Naive thymus-derived CD4-positive, alpha-beta T cell (primary cell): ENCODE results near the gene DDI2. TPM values are rescaled to one million over a fixed set of nuclear protein-coding genes. Genes with fewer than 3 reads are reported as not detected.
A peak's percentile ranks its signal among the peaks of the same experiment; 100 is the strongest.

Experiments
- ATAC-seq: fragments of 150-1000 bp; cut with Tn5 transposase; 2 replicates; pipeline ENCODE4 v1.10.0; 2021; ENCODE audit warnings: mild to moderate bottlenecking, moderate library complexity
- CTCF ChIA-PET: fragments of 350-600 bp; sonication (Branson Sonifier 250); formaldehyde crosslinking; loops from one replicate; lab custom pipeline; 2021; ENCODE audit warnings: antibody characterized with exemption; lab: Charles Lee
- POLR2A ChIA-PET: fragments of 350-600 bp; sonication (Branson Sonifier 250); formaldehyde crosslinking; loops from one replicate; lab custom pipeline; 2021; ENCODE audit warnings: antibody characterized with exemption, inconsistent platforms; lab: Charles Lee
- DNase-seq, 9 donors: peaks; one replicate each; pipeline versions ENCODE4 v3.0.0 to v3.0.0-alpha.2; 2020 to 2022; ENCODE audit warnings: mixed read lengths in 1 of 9
- H3K27ac ChIP-seq: one replicate; pipeline ENCODE4 v1.7.0; 2013; ENCODE audit warnings: mild to moderate bottlenecking, low read depth, low read length, moderate library complexity
- H3K27me3 ChIP-seq, 2 donors: one replicate each; pipeline ENCODE4 v1.7.0; 2013; ENCODE audit warnings: low read length in 2 of 2, mild to moderate bottlenecking in 2 of 2, moderate library complexity in 2 of 2; ENCODE audit not compliant: control insufficient read depth in 2 of 2, insufficient read depth in 2 of 2
- H3K36me3 ChIP-seq, 3 experiments: 1 replicate in 2 of 3; 2 replicates in 1 of 3; pipeline ENCODE4 v1.7.0; 2013; ENCODE audit warnings: low read length in 3 of 3, mild to moderate bottlenecking in 3 of 3, moderate library complexity in 1 of 3; ENCODE audit not compliant: insufficient read depth in 3 of 3, control insufficient read depth in 2 of 3
- H3K4me1 ChIP-seq, 2 donors: one replicate each; pipeline ENCODE4 v1.7.0; 2013; ENCODE audit warnings: low read length in 2 of 2, mild to moderate bottlenecking in 2 of 2, moderate library complexity in 1 of 2; ENCODE audit not compliant: control insufficient read depth in 2 of 2, insufficient read depth in 2 of 2
- H3K4me3 ChIP-seq: 2 replicates; pipeline ENCODE4 v1.7.0; 2013; ENCODE audit warnings: mild to moderate bottlenecking, low read length
- H3K9me3 ChIP-seq, 3 experiments: 1 replicate in 2 of 3; 2 replicates in 1 of 3; pipeline ENCODE4 v1.7.0; 2013; ENCODE audit warnings: low read length in 3 of 3; ENCODE audit not compliant: control insufficient read depth in 2 of 3
- H3K27ac Mint-ChIP-seq, 9 donors: one replicate each; pipeline ENCODE4 v1.8.0; 2020 to 2022; ENCODE audit warnings: mixed read lengths in 9 of 9, mild to moderate bottlenecking in 8 of 9, moderate library complexity in 5 of 9, inconsistent platforms in 2 of 9
- H3K27me3 Mint-ChIP-seq, 5 donors: one replicate each; pipeline ENCODE4 v1.8.0; 2021 to 2022; ENCODE audit warnings: mixed read lengths in 5 of 5, mild to moderate bottlenecking in 1 of 5
- H3K36me3 Mint-ChIP-seq, 5 donors: one replicate each; pipeline ENCODE4 v1.8.0; 2020 to 2022; ENCODE audit warnings: mixed read lengths in 5 of 5, mild to moderate bottlenecking in 3 of 5, inconsistent platforms in 1 of 5
- H3K4me1 Mint-ChIP-seq, 7 donors: one replicate each; pipeline ENCODE4 v1.8.0; 2020 to 2022; ENCODE audit warnings: mixed read lengths in 7 of 7, mild to moderate bottlenecking in 3 of 7, inconsistent platforms in 1 of 7
- H3K4me3 Mint-ChIP-seq, 10 donors: one replicate each; pipeline ENCODE4 v1.8.0; 2020 to 2022; ENCODE audit warnings: mild to moderate bottlenecking in 10 of 10, mixed read lengths in 10 of 10, moderate library complexity in 6 of 10, inconsistent platforms in 2 of 10
- H3K9me3 Mint-ChIP-seq, 11 donors: one replicate each; pipeline ENCODE4 v1.8.0; 2020 to 2022; ENCODE audit warnings: mixed read lengths in 11 of 11, mild to moderate bottlenecking in 4 of 11, inconsistent platforms in 1 of 11, moderate library complexity in 1 of 11
- intact Hi-C, 2 donors: fragments of 100-400 bp; cut with micrococcal nuclease; formaldehyde crosslinking; loops; one replicate each; pipeline ENCODE4 v1.15.1; 2023
- polyA plus RNA-seq, 2 donors: library from polyadenylated mRNA; unstranded; fragments of 300-500 nt; fragmentation: Illumina TruSeq; gene quantifications; one replicate each; pipeline ENCODE4 v1.2.3, GENCODE V29; 2021
- total RNA-seq, 6 experiments: library from RNA in 5 of 6; stranded (reverse) in 5 of 6; gene quantifications; 1 replicate in 5 of 6; 2 replicates in 1 of 6; pipeline ENCODE4 v1.2.3 and lab custom pipeline; 2021 to 2026

DDI2 gene
- total and polyA plus RNA-seq, 7 experiments from 2014 or later: 3.2 to 46.8 (median 31.0) TPM

DNA sequence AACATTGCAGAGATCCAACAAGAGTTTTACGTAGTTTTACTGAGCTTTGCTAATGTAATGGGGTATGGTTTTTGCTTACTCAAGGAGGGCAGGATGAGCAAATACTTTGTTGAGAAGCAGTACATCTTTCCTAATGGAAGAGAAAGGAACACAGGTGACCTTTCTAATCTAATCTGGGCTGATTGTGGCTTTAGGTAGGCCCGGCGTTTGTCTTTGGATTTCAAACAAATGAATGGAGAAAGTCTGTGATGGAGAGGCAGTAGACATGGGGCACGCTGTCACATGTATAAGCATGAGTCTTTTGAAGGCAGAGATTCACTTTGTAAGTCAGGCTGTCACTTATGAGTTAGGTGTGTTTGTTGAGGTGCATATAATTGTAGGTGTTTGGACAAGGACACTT is 68.6 kb downstream of the DDI2 start:
- peaks cover 0 to 1% (median 0%) of the 10 kb centered on the region in 11 donors for H3K9me3 Mint-ChIP-seq
- no peaks in the 10 kb centered on the region for H3K27me3 Mint-ChIP-seq
- H3K36me3 ChIP-seq: peaks cover 0 to 5% (median 0%) of the 10 kb centered on the region in 3 experiments
- POLR2A ChIA-PET: interaction anchor here (0.8 to 4.0 kb wide), 6 partner anchors 11 to 107 kb away, joined by 3 to 26 read pairs (median 4); partner anchors contain the start of gene DDI2
- H3K36me3 Mint-ChIP-seq: peaks cover 0 to 18% (median 8%) of the 10 kb centered on the region in 5 donors
- intact Hi-C loops: loop anchor here (1.0 to 5.0 kb wide), 3 partner anchors 11 to 160 kb away; partner anchors contain the start of gene DNAJC16 (in 1 of the 2)
- H3K27ac Mint-ChIP-seq: peak overlapping the region; percentile 45 to 98 (median 95)
- H3K9me3 ChIP-seq: no peaks in the 10 kb centered on the region
- peak overlapping the region; percentile 77 for H3K27ac ChIP-seq
- no peaks in the 10 kb centered on the region for H3K27me3 ChIP-seq
- H3K4me1 ChIP-seq: peaks cover 17% of the 10 kb centered on the region in 2 donors
- DNase-seq: peak in 3 of 9 donors; percentile 6 to 19 (median 8)
- peaks cover 29 to 49% (median 33%) of the 10 kb centered on the region in 7 donors for H3K4me1 Mint-ChIP-seq
- ATAC-seq: no peak
- H3K4me3 Mint-ChIP-seq: peak overlapping the region; percentile 90 to 96 (median 94)
- CTCF ChIA-PET: no interaction called here
- H3K4me3 ChIP-seq: no peak overlapping the region

DNA sequence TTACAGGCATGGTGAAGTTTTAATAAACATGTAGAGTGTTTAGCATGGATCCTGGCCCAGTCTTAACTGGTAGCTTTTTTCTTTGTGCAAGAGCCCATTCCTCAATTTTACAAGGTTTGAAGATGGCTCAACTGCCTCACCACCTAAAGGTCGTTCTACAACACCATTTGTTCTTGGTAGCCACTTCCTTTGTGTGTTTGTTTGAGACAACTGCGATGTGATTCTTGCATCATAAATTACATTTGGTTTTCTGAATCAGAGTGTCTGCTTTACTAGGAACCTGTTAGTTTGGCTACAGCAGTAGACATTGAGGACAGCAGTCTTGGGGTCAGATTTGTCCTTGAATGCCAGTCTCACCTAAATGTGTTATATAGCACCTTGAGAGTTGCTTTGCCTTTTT is 70.2 kb downstream of the DDI2 start:
- peaks cover 0 to 18% (median 8%) of the 10 kb centered on the region in 5 donors for H3K36me3 Mint-ChIP-seq
- peaks cover 29 to 63% (median 40%) of the 10 kb centered on the region in 7 donors for H3K4me1 Mint-ChIP-seq
- peaks cover 0 to 1% (median 0%) of the 10 kb centered on the region in 11 donors for H3K9me3 Mint-ChIP-seq
- ChIA-PET POLR2A (interaction anchor here (4.0 kb wide), 1 partner anchor 10 kb away, joined by 26 read pairs; no protein-coding TSS in a partner anchor), CTCF (no interaction called here)
- DNase-seq (no peak), ATAC-seq (no peak)
- Histone ChIP-seq H3K4me1 (peaks cover 17% of the 10 kb centered on the region in 2 donors), H3K9me3 (no peaks in the 10 kb centered on the region), H3K27ac (no peak overlapping the region), H3K27me3 (no peaks in the 10 kb centered on the region), H3K4me3 (no peak overlapping the region), H3K36me3 (peaks cover 0 to 5% (median 0%) of the 10 kb centered on the region in 3 experiments)
- H3K4me3 Mint-ChIP-seq: peak overlapping the region in 7 of 10 donors; percentile 0 to 42 (median 24)
- H3K27me3 Mint-ChIP-seq: no peaks in the 10 kb centered on the region
- H3K27ac Mint-ChIP-seq: peak overlapping the region in 6 of 9 donors; percentile 11 to 43 (median 33)
- intact Hi-C loops: loop anchor here in 1 of 2 donors (5.0 kb wide), 1 partner anchor 85 kb away; no protein-coding TSS in a partner anchor

DNA sequence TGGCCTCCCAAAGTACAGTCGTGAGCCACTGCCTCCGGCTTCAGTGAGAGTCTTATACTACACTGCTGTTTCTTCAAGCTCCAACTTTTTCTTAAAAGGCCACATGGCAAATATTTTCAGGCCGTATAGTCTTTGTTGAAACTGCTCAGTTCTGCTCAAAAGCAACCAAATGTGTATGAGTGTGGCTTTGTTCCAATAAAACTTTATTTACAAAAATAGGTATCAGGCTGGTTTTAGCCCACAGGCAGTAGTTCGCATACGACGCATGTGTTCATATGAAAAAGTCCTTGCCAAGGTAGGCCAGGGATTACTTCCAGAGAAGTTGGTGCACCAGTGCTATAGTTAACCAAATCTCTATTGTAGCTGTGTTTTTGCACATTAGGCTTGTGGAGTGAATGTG is 73.1 kb downstream of the DDI2 start:
- H3K4me1 Mint-ChIP-seq: peaks cover 18 to 72% (median 38%) of the 10 kb centered on the region in 7 donors
- Histone ChIP-seq H3K36me3 (no peaks in the 10 kb centered on the region), H3K27me3 (no peaks in the 10 kb centered on the region), H3K27ac (no peak overlapping the region), H3K4me1 (peaks cover 8 to 11% of the 10 kb centered on the region in 2 donors), H3K4me3 (no peak overlapping the region), H3K9me3 (no peaks in the 10 kb centered on the region)
- DNase-seq (no peak), ATAC-seq (no peak)
- ChIA-PET CTCF (interaction anchor here (0.7 kb wide), 1 partner anchor 117 kb away, joined by 4 read pairs; no protein-coding TSS in a partner anchor), POLR2A (interaction anchor here (0.8 kb wide), 1 partner anchor 10 kb away, joined by 3 read pairs; no protein-coding TSS in a partner anchor)
- H3K36me3 Mint-ChIP-seq: peaks cover 0 to 22% (median 13%) of the 10 kb centered on the region in 5 donors
- intact Hi-C loops: no loop called here
- no peaks in the 10 kb centered on the region for H3K9me3 Mint-ChIP-seq
- H3K4me3 Mint-ChIP-seq: no peak overlapping the region
- H3K27me3 Mint-ChIP-seq: no peaks in the 10 kb centered on the region
- H3K27ac Mint-ChIP-seq: peak overlapping the region in 5 of 9 donors; percentile 8 to 69 (median 26)

- ChIA-PET CTCF (no interaction called here), POLR2A (no interaction called here)
- H3K27ac ChIP-seq: no peak overlapping the region
- DNase-seq: no peak
- no peaks in the 10 kb centered on the region for H3K27me3 Mint-ChIP-seq
- no peak overlapping the region for H3K4me3 Mint-ChIP-seq
- no peaks in the 10 kb centered on the region for H3K9me3 ChIP-seq
- no peaks in the 10 kb centered on the region for H3K36me3 ChIP-seq
- intact Hi-C loops: no loop called here
- H3K4me1 ChIP-seq: peaks cover 1 to 11% of the 10 kb centered on the region in 2 donors
- H3K27me3 ChIP-seq: no peaks in the 10 kb centered on the region
- peaks cover 0 to 22% (median 13%) of the 10 kb centered on the region in 5 donors for H3K36me3 Mint-ChIP-seq
- no peak overlapping the region for H3K4me3 ChIP-seq
- no peak for ATAC-seq
- H3K4me1 Mint-ChIP-seq: peaks cover 11 to 72% (median 32%) of the 10 kb centered on the region in 7 donors
- no peaks in the 10 kb centered on the region for H3K9me3 Mint-ChIP-seq
- peak overlapping the region in 7 of 9 donors; percentile 49 to 82 (median 58) for H3K27ac Mint-ChIP-seq
These were observed 74.3 kb downstream of the DDI2 start for GRCh38 chr1:15691434-15692032.

DNA sequence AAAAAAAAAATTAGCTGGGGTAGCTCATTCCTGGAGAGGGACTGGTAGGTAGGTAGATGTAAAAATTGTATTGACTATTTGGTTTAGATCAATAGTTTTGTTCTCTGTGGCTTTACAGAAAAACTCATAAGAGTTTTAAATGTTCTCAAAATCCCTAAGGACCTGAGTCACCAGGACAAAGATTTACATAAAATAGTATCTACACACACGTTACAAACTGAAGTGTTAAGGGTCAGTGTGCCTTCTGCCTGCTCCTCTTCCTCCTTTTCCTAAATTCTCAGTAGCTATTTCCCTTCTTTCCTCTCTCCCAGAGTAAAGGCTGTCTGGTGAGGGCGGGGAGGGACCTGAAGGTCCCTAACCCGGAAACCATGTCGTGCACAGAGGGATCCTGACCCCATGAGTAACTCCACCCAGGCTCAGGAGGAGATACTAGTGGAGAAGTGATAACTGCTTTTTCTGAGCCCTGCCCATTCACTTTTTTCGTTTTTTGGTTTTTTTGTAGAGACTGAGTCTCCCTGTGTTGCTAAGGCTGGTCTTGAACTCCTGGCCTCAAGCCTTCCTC is 74.9 kb downstream of the DDI2 start:
- no peak overlapping the region for H3K4me3 Mint-ChIP-seq
- Histone ChIP-seq H3K27me3 (no peaks in the 10 kb centered on the region), H3K4me1 (peaks cover 8 to 16% of the 10 kb centered on the region in 2 donors), H3K36me3 (no peaks in the 10 kb centered on the region), H3K4me3 (no peak overlapping the region), H3K27ac (peak overlapping the region; percentile 33), H3K9me3 (no peaks in the 10 kb centered on the region)
- peaks cover 0 to 22% (median 13%) of the 10 kb centered on the region in 5 donors for H3K36me3 Mint-ChIP-seq
- intact Hi-C loops: no loop called here
- DNase-seq (no peak), ATAC-seq (no peak)
- ChIA-PET CTCF (no interaction called here), POLR2A (interaction anchor here (1.1 kb wide), 1 partner anchor 27 kb away, joined by 4 read pairs; no protein-coding TSS in a partner anchor)
- no peaks in the 10 kb centered on the region for H3K9me3 Mint-ChIP-seq
- peaks cover 15 to 75% (median 39%) of the 10 kb centered on the region in 7 donors for H3K4me1 Mint-ChIP-seq
- no peaks in the 10 kb centered on the region for H3K27me3 Mint-ChIP-seq
- H3K27ac Mint-ChIP-seq: peak overlapping the region in 8 of 9 donors; percentile 41 to 92 (median 75)

DNA sequence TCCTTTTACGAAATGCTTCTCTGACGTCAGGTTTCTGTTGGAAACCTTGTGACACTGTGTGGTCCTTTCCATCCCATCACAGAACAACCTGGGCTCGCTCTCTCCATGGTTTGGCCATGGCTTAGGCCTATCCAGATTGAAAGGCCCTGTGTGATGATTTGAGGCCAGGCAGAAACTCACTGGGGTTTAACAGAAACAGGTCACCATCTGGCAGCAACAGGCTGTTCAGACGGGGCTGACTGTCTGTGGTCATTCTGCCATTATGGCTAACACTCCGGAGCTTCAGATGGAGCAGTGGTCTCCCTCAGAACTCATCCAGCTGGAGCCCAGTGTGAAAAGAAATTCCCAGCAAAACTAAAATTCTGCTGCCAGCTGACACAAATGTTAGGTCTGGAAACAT is 76.1 kb downstream of the DDI2 start:
- Mint-ChIP-seq H3K4me1 (peaks cover 13 to 76% (median 34%) of the 10 kb centered on the region in 7 donors), H3K4me3 (peak overlapping the region in 1 of 10 donors; percentile 38), H3K36me3 (peaks cover 0 to 17% (median 5%) of the 10 kb centered on the region in 5 donors), H3K9me3 (no peaks in the 10 kb centered on the region), H3K27me3 (no peaks in the 10 kb centered on the region), H3K27ac (peak overlapping the region in 5 of 9 donors; percentile 32 to 85 (median 69))
- no peak overlapping the region for H3K27ac ChIP-seq
- ChIA-PET CTCF (interaction anchor here (1.0 kb wide), 1 partner anchor 30 kb away, joined by 4 read pairs; no protein-coding TSS in a partner anchor), POLR2A (interaction anchor here (1.1 kb wide), 1 partner anchor 28 kb away, joined by 4 read pairs; no protein-coding TSS in a partner anchor)
- no peaks in the 10 kb centered on the region for H3K9me3 ChIP-seq
- no peak overlapping the region for H3K4me3 ChIP-seq
- ATAC-seq: no peak
- H3K27me3 ChIP-seq: no peaks in the 10 kb centered on the region
- intact Hi-C loops: no loop called here
- no peak for DNase-seq
- H3K36me3 ChIP-seq: no peaks in the 10 kb centered on the region
- H3K4me1 ChIP-seq: peaks cover 10 to 17% of the 10 kb centered on the region in 2 donors
